Measurements from ENCODE around the gene WNT9A.
"Not testable (repeated sequence)": the region's sequence is repeated elsewhere in the genome, so short reads cannot be mapped to it uniquely, and the experiment has no call there.

The WNT9A gene

GRCh38 chr1:227947676-227948492 lies at the start of gene WNT9A:
WNT9A (minus strand) TSS chr1:227947932; CDS start chr1:227947887, 45 bp downstream.
- no peak for DNase-seq (ENCODE audit: low read depth in 2 of 2)

DNA sequence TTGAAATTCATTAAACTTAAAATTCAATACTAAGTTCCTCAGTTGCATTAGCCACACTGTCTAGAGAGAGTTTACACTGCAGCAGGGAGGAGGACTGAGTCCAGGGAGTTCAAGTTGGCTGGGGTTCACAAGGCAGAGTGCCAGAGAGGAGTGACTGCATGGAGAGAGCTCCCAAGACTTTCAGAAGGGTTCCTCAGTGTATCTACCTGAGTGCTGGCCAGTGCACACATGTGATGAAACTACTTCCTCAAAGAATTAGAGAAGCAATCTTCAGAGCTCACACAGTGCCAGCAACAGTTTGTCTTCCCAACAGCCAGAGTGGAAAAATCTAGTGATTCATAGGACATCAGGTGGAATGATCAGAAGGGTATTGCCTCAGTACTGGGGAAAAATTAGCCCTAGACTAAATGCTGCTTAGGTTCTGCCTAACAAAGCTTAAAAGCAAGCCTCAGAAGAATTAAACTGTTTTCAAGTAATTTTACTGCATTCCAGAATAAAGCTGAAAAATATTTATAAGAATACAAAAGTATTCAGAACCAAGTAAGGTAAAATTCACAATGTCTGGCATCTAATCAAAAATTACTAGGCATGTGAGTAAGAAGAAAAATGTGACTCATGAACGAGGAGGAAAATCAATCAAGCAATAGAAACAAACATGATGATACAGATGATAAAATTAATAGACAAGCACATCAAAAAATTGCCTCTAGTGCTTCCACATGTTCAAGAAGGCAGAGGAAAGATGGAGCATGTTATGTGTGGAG lies 48.6 kb upstream of the WNT9A start:
- no peak for DNase-seq (ENCODE audit: low read depth in 2 of 2)

DNA sequence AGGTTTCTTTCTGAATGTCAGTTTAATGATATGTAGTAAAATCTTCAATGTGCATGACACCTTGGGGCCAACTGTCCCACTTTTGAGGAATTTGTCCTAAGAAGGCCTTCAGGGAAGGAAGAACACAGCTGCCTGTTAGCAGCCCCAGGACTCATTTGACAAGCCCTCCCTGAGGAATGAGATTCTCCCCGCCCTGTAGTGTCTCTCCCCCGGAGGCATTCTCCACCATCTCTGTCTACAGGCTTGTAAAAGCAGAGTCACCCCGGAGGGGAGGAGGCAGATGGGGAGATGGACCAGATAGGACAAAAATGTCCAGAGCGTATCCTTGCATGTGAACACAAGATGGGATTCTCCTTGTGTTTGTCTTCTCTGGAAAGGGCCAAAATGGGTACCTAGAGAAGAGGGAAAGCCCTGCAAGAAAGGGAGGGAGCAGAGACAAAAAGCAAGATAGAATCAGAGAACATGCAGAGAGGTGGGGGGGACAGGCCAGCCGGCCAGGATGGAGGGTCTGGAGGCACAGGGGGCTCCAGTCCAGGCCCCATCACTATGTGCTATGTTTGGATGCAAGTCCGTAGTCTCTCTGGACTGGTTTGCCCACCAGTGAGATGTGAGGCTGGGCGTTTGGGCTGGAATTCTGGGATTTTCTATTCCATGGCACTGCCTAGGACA lies 47.0 kb upstream of the WNT9A start:
- DNase-seq (ENCODE audit: low read depth in 2 of 2), result no peak

DNA sequence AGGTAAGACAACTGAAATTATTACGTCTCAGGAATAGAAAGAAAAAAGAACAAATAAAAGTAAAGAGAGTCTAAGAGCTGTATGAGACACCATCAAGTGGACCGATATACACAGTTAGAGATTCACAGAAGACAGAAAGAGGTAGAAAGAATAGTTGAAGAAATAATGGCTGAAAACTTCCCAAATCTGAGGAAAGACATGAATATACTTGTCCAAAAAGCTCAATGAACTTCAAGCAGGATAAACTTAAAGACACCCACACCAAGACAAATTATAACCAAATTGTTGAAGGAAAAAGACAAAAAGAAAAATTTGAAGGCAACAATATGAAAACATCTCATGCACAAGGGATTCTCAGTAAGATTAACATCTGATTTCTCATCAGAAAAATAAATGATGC lies 39.4 kb upstream of the WNT9A start:
- DNase-seq (ENCODE audit: low read depth in 2 of 2), result no peak

- DNase-seq (ENCODE audit: low read depth in 2 of 2), result not testable (repeated sequence)
Measured at GRCh38 chr1:227975583-227976283, 28.0 kb upstream of the WNT9A start.

GRCh38 chr1:227973724-227974288 lies 26.1 kb upstream of the WNT9A start:
- not testable (repeated sequence) for DNase-seq (ENCODE audit: low read depth in 2 of 2)

GRCh38 chr1:227972843-227973374 lies 25.2 kb upstream of the WNT9A start:
- DNase-seq (ENCODE audit: low read depth in 2 of 2), result not testable (repeated sequence)

- not testable (repeated sequence) for DNase-seq (ENCODE audit: low read depth in 2 of 2)
Measured at GRCh38 chr1:227972283-227972679, 24.5 kb upstream of the WNT9A start.

DNA sequence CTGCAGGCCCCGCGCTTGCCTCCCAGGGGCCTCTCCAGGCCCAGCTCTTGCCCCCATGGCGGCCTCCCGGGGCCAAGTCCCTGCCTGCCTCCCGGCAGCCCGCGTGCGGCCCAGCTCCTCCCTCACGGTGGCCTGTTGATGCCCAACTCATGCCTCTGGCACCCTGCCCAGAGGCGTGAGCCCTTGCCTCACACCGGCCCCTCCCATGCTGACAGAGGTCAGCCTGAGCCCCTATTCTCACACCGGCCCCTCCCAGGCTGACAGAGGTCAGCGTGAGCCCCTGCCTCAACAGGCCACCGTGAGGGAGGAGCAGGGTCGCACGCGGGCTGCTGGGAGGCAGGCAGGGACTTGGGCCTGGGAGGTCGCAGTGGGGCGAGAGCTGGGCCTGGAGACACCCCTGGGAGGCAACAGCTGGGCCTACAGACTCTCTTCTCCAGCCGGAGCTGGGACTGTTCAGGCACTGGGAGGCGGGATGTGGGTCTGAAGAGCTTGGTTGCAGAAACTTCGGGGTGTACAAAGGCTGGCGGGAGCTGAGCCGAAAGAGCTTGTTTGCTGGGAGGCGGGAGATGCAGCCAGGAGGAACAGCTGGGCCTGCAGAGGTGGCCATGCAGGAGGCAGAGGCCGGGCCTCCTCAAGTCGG lies 24.0 kb upstream of the WNT9A start:
- not testable (repeated sequence) for DNase-seq (ENCODE audit: low read depth in 2 of 2)

- DNase-seq (ENCODE audit: low read depth in 2 of 2), result not testable (repeated sequence)
Measured at GRCh38 chr1:227971216-227971615, 23.5 kb upstream of the WNT9A start.

- not testable (repeated sequence) for DNase-seq (ENCODE audit: low read depth in 2 of 2)
Measured at GRCh38 chr1:227970076-227970995, 22.6 kb upstream of the WNT9A start.

GRCh38 chr1:227967815-227968214 lies 20.1 kb upstream of the WNT9A start:
- not testable (repeated sequence) for DNase-seq (ENCODE audit: low read depth in 2 of 2)

GRCh38 chr1:227966733-227967132 lies 19.0 kb upstream of the WNT9A start:
- not testable (repeated sequence) for DNase-seq (ENCODE audit: low read depth in 2 of 2)

GRCh38 chr1:227961651-227962466 lies 14.1 kb upstream of the WNT9A start:
- DNase-seq (ENCODE audit: low read depth in 2 of 2), result no peak

- DNase-seq (ENCODE audit: low read depth in 2 of 2), result no peak
Measured at GRCh38 chr1:227959325-227959860, 11.7 kb upstream of the WNT9A start.

DNA sequence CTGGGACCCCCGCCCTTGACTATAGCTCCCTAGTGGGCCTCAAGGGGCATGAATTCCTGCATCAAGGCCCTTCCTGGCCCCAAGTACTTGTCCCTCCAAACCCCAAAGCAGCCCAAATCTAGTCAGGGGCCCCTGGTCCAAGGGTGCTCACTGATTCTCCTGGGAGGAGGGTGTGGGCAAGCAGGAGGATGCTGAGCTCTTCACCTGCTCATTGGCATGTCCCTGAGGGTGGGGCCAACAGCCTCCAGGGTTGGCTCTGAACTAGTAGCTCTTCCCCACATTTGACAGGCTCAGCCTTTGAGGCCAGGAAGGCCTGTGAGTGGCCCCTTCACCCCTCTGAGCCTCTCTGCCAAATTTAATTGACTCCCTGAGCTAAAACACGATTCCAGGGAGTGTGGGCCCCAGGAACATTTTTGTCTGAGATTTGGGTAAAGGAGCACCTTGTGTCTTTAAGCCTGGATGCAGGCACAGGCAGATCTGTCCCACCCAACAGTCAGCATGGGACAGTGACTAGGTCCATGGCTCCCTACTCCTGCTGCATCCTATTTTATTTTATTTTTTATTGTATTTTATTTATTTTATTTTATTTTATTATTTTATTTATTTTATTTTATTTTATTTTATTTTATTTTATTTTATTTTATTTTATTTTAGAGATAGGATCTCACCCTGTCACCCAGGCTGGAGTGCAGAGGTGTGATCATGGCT lies 11.0 kb upstream of the WNT9A start:
- no peak for DNase-seq (ENCODE audit: low read depth in 2 of 2)

GRCh38 chr1:227955808-227956207 lies 8.1 kb upstream of the WNT9A start:
- DNase-seq (ENCODE audit: low read depth in 2 of 2), result no peak

Data from activated CD4-positive, alpha-beta T cell treated with anti-CD3 and anti-CD28 coated beads for 24 hours (primary cell).